Stimulated activated CD4-positive, alpha-beta T cell treated with anti-CD3 and anti-CD28 coated beads, Interleukin-4, amount 100 ng/mL, for 48 hours (primary cell): Measurements from ENCODE around the gene SYMPK.

Experiments used
- DNase-seq, 2 donors: peaks; one replicate each; pipeline ENCODE4 v3.0.0-alpha.2; 2020; ENCODE audit warnings: low read depth in 2 of 2

SYMPK gene

DNA sequence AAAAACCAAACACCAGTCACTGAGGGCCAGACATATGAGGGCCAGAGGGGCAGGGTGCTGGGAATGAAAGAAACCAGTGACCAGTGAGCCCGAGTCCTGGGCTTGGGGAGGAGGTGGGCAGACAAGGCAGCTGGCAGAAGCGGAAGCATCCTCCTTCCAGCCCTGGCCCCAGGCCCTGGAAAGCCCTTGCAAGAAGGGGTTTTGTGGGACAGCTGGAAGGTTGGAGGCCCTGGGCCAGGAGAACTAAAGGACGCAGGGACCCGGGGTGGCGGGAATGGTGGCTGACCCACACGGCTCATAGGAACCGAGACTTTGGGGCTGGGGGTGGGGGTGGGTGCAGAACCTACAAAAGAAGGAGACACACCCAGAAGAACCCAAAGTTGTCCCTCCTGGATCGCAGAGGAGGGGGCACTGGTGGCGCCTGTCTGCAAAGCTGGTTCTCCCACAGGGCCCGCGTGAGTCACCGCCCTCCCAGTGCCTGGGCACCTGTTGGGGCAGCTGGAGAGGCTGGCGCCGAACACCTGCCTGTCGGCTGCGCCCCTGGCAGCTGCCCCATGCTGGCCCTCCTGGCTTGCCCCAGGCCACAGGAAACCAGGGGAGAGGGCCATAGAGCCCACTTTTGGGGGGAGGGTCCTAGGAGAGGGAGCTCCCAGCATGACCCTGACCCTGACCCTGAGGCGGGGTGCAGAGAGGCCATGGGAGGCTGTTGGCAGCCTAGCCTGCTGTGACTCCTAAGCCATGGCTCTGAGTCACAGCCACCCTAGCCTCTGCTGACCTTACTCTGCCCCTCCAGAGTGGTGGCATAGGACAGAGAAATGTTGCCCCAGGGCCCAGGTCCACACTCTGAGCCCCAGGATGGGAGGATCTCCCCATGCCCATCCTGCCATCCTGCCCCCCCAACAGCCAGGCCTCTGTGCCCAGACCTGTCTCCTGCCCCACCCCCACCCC lies 81.5 kb downstream of the SYMPK start:
- no peak for DNase-seq

DNA sequence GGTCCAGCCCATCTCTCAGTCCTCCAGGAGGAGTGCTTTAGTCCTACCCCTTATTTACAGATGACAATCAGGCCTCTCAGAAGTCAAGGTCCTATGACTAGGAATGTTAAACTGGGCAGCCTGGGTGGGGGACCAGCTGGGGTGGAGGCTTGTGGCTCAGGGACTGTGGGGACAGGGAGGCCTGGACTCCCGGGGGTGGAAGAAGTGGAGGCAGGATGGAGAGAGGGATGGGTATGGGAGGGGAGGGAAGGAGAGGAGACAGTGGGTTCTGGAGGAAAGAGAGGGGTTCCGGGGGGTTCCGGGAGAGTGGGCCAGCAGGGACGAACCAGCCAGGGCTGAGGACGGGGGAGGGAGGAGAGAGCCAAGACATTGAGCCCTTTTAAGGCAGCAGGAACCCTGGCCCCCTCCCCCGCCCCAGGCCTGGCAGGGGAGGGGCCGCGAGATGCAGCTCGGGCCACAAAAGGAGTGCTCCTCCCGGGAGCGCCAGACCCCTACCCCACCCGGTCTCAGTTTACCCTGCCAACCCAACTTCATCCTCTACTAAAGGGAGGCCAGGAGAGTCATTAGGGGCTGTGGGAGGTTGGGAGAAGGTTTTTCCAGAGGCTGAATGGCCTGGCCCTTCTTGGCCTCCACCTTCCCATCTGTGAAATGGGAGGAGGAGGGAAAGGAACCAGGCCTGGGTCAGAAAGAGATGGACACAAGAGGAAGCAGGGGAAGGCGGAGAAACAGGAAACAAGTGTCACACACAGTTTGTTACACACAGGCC lies 82.3 kb downstream of the SYMPK start:
- no peak for DNase-seq

- no peak for DNase-seq
Measured at GRCh38 chr19:45780146-45780447, 82.8 kb downstream of the SYMPK start.

DNA sequence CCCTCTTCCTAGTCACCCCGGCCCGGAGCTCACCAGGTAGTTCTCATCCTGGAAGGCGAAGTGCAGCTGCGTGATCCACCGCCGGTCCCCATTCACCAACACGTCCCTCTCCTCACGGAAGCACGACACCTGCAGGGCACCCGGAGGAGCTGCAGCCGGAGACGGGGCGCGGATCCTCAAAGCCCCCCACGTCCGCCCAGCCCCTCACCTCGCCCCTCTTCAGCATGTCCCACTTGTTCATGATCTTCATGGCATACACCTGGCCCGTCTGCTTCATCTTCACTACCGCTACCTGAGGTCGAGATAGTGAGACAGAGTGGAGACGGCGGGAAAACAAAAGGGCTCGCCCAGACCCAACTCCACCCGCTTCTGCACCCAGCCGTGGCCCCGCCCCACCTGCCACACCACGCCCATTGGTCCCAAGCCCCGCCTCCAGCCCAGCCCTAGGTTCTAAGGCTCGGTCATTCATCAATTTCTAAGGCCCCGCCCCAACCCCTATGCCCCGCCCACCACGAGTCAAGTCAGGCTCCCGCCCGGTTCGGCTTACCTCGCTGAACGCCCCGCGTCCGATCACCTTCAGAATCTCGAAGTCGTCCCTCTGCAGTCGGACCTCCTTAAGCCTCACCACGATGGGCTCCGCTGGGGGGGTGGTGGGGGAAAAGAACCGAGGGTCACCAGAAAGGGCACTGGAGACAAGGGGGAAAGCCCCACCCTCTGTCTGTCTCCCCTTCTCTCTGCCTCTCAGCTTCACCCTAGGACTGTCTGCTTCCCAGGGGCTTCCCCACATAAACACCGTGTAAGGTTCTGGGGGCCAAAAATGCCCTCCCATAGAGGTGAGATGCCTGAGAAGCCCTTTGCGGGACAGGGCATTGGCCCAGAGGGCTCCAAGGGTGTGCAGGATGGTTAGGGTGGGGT lies 83.5 kb downstream of the SYMPK start:
- peak; percentile 89 to 99 for DNase-seq

DNA sequence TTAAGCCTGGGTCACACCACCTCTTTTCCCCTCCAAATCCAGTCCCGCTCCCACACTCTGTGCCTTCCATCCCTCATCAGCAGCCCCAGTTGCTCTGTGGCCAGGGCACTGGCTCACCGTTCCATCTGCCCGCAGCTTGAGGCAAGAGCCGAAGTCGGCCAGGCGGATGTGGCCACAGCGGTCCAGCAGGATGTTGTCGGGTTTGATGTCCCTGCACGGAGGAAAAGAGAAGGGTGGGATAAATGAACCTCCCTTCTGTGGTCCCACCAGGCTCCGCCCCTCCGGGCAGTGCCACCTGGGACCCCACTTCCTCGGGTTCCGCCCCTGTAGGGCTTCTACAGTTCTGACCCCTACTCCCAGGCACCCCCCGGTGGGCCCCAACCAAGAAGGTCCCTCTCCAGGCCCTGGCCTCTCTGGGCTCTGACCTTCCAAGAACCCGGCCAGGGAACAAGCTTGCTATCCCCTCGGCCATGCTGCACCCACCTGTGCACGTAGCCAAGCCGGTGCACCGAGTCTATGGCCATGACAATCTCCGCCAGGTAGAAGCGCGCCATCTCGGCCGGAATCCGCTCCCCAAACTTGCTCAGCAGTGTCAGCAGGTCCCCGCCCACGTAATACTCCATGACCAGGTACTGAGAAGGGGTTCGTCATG lies 84.8 kb downstream of the SYMPK start:
- DNase-seq, result no peak

GRCh38 chr19:45777395-45777961 lies 85.5 kb downstream of the SYMPK start:
- no peak for DNase-seq

- no peak for DNase-seq
Measured at GRCh38 chr19:45774765-45775164, 88.2 kb downstream of the SYMPK start.

GRCh38 chr19:45773384-45773783 lies 89.6 kb downstream of the SYMPK start:
- no peak for DNase-seq

- no peak for DNase-seq
Measured at GRCh38 chr19:45772912-45773311, 90.0 kb downstream of the SYMPK start.

DNA sequence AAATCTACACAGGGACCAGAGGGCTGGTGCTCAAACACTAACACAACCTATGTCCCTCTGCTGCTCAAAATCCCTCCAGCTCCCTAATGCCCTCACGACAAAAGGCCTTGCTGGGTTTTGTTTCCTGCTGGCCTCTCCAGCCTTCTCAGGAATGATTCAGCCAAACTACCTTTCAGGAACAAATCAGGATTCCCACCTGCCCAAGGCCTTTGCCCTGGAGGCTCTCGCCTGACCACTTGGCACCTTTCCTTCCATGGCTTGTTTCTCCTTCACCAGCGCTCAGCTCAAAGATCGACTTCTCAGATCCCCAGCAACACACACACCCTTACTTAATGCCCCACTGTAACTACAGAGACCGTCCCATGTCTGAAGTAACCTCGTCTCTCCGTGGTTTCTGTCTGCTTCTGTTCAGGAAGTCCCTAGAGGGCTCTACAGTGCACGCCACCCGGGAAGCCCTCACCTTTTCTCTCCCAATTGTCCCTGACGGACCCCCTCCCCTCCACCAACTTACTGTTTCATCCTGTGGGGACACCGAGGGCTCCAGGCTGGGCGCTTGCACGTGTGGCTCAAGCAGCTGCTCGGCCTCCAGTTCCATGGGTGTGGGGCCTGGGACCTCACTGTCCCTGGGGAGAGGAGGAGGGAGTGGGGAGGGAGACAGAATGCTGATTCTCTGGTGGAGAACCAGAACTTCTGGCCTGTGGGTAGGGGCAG lies 90.7 kb downstream of the SYMPK start:
- no peak for DNase-seq

DNA sequence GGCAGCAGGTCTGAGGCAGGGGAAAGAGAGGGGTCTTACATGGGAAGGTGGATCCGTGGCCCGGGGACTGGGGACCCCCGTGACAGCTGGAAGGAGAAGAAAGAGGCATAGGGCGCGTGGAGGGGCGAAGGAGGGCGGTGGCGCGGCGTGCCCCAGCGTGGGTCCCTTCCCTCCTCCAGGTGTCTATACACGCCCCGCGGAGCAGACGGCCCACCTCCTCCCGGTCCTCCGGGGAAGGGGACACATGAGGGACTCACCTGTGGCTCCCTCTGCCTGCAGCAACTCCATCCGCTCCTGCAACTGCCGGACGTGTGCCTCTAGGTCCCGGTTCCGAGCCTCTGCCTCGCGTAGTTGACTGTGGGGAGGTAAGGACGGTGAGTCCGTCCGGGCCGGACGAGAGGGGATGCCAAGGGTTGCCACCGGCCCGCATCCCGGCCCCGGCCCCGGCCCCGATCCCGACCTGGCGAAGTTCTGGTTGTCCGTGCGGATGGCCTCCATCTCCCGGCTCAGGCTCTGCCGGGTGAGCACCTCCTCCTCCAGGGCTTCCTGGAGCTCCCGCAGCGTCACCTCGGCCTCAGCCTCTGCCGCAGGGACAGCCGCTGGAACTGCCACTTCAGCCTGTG lies 91.5 kb downstream of the SYMPK start:
- no peak for DNase-seq

DNA sequence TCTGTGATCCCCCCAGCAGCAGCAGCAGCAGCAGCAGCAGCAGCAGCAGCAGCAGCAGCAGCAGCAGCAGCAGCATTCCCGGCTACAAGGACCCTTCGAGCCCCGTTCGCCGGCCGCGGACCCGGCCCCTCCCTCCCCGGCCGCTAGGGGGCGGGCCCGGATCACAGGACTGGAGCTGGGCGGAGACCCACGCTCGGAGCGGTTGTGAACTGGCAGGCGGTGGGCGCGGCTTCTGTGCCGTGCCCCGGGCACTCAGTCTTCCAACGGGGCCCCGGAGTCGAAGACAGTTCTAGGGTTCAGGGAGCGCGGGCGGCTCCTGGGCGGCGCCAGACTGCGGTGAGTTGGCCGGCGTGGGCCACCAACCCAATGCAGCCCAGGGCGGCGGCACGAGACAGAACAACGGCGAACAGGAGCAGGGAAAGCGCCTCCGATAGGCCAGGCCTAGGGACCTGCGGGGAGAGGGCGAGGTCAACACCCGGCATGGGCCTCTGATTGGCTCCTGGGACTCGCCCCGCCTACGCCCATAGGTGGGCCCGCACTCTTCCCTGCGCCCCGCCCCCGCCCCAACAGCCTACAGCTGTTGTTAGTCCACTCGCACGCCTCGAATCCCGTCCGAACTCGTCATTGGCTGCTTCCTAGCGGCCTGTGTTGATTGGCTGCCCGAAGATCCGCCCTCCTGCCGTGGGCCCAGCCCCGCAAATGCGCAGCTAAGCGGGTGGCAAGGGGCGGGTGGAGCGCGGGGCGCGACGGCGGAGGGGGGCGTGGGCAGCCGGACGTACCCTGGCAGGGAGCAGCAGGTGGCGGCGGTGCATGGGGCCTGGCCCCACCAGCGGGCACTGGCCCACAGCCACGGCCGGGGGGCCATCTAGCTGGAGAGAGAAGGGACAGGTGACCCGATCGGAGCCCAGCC lies 92.5 kb downstream of the SYMPK start:
- peak; percentile 86 to 88 for DNase-seq

- peak; percentile 30 to 42 for DNase-seq
Measured at GRCh38 chr19:45769821-45770191, 93.1 kb downstream of the SYMPK start.

DNA sequence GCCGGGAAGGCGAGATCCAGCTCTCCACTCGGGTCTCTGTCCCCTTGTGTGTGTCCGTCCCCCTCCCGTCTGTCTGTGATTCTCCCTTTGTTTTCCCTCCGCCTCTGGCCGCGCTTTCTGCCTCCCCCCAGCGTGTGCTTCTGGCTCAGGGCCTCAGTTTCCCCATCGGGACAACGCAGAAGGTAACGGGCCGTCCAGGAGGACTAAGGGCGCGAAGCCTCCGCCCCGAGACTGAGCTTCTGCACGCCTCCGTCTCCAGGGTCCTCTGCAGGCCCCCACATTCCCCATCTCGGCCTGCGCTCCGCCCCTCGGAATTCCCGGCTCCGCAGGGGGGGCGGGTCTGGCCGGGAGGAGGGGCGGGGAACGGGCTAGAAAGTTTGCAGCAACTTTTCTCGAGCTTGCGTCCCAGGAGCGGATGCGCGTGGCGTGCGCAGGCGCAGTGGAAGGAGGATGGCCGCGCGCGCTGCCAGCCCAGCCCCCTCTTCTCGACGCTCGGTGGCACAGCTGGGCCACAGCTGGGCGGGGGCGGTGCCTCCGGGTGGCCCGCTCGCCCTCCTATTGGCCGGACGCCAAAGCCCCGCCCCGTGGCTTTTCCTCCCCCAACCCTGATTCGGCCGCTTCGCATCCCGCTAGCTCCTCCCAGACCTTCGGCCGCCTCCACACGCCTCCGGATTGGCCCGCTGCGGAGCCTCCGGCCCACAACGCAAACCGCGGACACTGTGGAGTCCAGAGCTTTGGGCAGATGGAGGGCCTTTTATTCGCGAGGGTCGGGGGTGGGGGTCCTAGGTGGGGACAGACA lies 93.8 kb downstream of the SYMPK start, which contains the start of gene SIX5:
SIX5 (minus strand) TSS at position 269 of the 799 bp plus-strand sequence. CDS start 408 bp downstream, outside the sequence.
- DNase-seq, result peak; percentile 96 to 98

- peak; percentile 28 to 35 for DNase-seq
Measured at GRCh38 chr19:45768655-45768983, 94.3 kb downstream of the SYMPK start.

DNA sequence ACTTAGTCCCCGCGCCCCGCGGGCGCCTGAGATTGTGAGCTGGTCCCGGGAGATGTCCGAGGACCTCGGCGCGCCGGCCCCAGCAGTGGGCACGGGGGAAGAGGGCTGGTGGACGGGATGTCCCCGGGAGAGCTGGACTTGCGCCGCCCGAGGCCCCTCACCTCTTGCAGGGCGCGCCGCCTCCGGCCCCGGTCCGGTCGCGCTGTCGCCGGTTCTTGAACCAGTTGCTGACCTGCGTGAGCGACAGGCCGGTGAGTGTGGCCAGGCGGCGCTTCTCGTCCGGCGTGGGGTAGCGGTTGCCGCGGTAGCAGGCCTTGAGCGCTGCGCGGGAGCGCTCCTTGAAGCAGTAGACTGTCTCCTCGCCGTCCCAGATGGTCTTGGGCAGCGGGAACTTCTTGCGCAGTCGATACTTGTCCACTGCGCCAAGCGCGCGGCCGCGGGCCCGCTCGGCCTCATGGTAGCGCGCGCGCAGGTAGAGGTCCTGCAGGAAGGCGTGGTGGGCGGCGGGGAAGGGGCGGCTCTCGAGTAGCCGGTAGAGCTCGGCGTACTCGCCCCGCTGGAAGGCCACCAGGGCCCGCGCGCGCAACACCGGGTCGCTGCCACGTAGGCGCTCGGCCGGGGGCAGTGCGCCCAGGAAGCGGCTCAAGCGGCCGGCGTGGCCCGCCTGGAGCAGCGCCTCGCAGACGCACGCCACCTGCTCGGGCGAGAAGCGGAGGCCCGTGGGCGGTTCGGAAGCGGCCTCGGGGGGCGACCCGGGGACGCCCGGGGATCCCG lies 94.9 kb downstream of the SYMPK start:
- peak in 1 of 2 donors; percentile 23 for DNase-seq

DNA sequence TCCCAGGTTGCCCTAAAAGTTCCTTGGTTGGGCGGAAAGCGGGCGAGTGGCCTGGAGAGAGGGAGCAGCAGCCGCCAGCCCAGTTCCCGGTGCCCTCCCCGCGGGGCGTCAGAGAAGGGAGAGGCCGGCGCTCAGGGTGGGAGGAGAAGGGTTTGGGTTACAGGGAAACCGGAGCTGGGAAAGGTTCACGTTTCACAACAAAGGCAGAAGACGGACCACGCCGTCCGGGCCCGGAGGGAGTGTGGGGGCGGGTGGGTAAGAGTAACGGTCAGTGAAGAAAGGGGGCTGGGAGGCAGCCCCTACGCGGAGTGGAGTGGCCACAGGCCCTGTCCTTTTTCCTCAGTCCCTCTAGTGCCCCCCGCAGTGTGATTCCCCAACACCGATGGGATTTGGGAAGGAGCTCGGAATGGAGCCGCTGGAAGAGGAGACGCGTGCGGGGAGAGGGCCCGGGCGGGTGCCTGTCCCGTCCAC lies 95.5 kb downstream of the SYMPK start:
- no peak for DNase-seq
